GM19351 (cell line): Measurements from ENCODE around the gene CERS3.
"Not testable (repeated sequence)": the region's sequence is repeated elsewhere in the genome, so short reads cannot be mapped to it uniquely, and the experiment has no call there.

ENCODE experiments used
- ATAC-seq: cut with Tn5 transposase; IDR thresholded peaks from one replicate; pipeline ENCODE4 v1.9.1; 2021; ENCODE audit warnings: mild to moderate bottlenecking, moderate library complexity; ENCODE audit not compliant: unreplicated experiment

Gene CERS3

GRCh38 chr15:100468285-100468684, 60.5 kb downstream of the CERS3 start:
- no peak for ATAC-seq

GRCh38 chr15:100466073-100466472, 62.7 kb downstream of the CERS3 start:
- no peak for ATAC-seq

GRCh38 chr15:100464888-100465287, 63.9 kb downstream of the CERS3 start:
- peak; percentile 46 for ATAC-seq

- no peak for ATAC-seq
Measured at GRCh38 chr15:100464256-100464655, 64.5 kb downstream of the CERS3 start.

- ATAC-seq = no peak
Measured at GRCh38 chr15:100463515-100463914, 65.2 kb downstream of the CERS3 start.

- peak; percentile 61 for ATAC-seq
Measured at GRCh38 chr15:100461049-100461448, 67.7 kb downstream of the CERS3 start.

GRCh38 chr15:100457201-100457600, 71.5 kb downstream of the CERS3 start:
- no peak for ATAC-seq

- ATAC-seq = no peak
Measured at GRCh38 chr15:100454148-100454547, 74.6 kb downstream of the CERS3 start.

GRCh38 chr15:100448481-100448880, 80.3 kb downstream of the CERS3 start:
- no peak for ATAC-seq

- ATAC-seq = not testable (repeated sequence)
Measured at GRCh38 chr15:100441063-100441462, 87.7 kb downstream of the CERS3 start.

GRCh38 chr15:100439514-100439913, 89.2 kb downstream of the CERS3 start:
- ATAC-seq = no peak

- ATAC-seq = no peak
Measured at GRCh38 chr15:100438570-100438969, 90.2 kb downstream of the CERS3 start.

GRCh38 chr15:100437261-100437660, 91.5 kb downstream of the CERS3 start:
- ATAC-seq = no peak

- no peak for ATAC-seq
Measured at GRCh38 chr15:100434561-100434960, 94.2 kb downstream of the CERS3 start.

- no peak for ATAC-seq
Measured at GRCh38 chr15:100434038-100434437, 94.7 kb downstream of the CERS3 start.

- no peak for ATAC-seq
Measured at GRCh38 chr15:100433304-100433703, 95.4 kb downstream of the CERS3 start.

GRCh38 chr15:100430411-100430810, 98.3 kb downstream of the CERS3 start:
- ATAC-seq = no peak

GRCh38 chr15:100429116-100429728, 99.5 kb downstream of the CERS3 start:
- no peak for ATAC-seq

GRCh38 chr15:100426937-100427336, 101.8 kb downstream of the CERS3 start:
- ATAC-seq = no peak

- no peak for ATAC-seq
Measured at GRCh38 chr15:100405179-100405578, 123.6 kb downstream of the CERS3 start.

GRCh38 chr15:100400996-100401395, 127.8 kb downstream of the CERS3 start:
- no peak for ATAC-seq

- ATAC-seq = no peak
Measured at GRCh38 chr15:100394736-100395440, 133.9 kb downstream of the CERS3 start.

- no peak for ATAC-seq
Measured at GRCh38 chr15:100393008-100393407, 135.7 kb downstream of the CERS3 start.
